ENCODE data around the gene ERICH6B.
A peak's percentile ranks its signal among the peaks of the same experiment; 100 is the strongest.

Gene ERICH6B

DNA sequence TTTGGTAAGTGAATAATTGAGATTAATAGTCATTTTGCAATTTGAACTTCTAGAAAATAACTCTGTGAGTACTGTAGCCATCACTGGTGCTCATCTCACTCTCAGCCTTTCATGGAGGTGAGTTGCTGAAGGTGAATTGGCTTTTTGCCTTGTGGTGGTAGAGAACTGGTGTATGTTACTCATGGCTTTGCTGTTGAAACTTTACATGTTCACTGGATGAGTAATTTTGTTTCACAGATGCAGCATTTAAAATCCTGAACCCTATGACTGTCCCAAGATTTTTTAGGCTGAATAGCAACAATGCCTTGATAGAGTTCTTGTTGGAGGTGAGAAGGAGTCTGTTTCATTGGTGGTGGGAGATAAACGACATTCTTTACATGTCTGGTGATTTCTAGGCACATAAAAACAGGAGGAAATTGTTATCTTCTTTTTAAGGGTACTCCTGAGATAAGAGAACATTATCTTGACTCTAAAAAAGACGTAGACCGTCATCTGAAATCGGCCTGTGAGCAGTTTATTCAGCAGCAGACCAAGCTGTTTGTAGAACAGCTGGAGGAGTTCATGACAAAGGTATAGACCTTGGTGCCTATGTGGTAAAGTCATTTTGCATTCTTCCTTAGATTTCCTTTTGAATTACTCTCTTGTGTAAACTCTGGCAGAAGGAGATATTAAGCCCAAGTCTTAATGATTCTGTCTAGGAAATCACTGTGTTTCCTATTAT is 96.9 kb downstream of the ERICH6B start:
- no peak for DNase-seq (ENCODE audit: extremely low spot score)
- TF ChIP-seq ZNF384 (IDR thresholded peaks at IDR 0.05) = no peak
- TF ChIP-seq LEF1 (IDR thresholded peaks at IDR 0.05; ENCODE audit: borderline replicate concordance) = no peak
- no peak for TF ChIP-seq FOXK2 (IDR thresholded peaks at IDR 0.05)
- TF ChIP-seq, protein P1, sequence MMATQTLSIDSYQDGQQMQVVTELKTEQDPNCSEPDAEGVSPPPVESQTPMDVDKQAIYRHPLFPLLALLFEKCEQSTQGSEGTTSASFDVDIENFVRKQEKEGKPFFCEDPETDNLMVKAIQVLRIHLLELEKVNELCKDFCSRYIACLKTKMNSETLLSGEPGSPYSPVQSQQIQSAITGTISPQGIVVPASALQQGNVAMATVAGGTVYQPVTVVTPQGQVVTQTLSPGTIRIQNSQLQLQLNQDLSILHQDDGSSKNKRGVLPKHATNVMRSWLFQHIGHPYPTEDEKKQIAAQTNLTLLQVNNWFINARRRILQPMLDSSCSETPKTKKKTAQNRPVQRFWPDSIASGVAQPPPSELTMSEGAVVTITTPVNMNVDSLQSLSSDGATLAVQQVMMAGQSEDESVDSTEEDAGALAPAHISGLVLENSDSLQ (IDR thresholded peaks at IDR 0.05) = no peak
- no peak for TF ChIP-seq CTBP1 (IDR thresholded peaks at IDR 0.05; ENCODE audit: borderline replicate concordance)
- TF ChIP-seq FOXA1 (IDR thresholded peaks at IDR 0.05) = no peak
- TF ChIP-seq NFRKB (IDR thresholded peaks at IDR 0.05) = no peak
- TF ChIP-seq ARNT (IDR thresholded peaks at IDR 0.05) = no peak
- TF ChIP-seq SP1 (IDR thresholded peaks at IDR 0.05) = no peak
- TF ChIP-seq HDGF (IDR thresholded peaks at IDR 0.05; ENCODE audit: borderline replicate concordance) = no peak
- TF ChIP-seq BHLHE40 (IDR thresholded peaks at IDR 0.05; ENCODE audit: borderline replicate concordance) = no peak
- no peak for TF ChIP-seq FOXM1 (IDR thresholded peaks at IDR 0.05; ENCODE audit: borderline replicate concordance)
- no peak for TF ChIP-seq SUZ12 (IDR thresholded peaks at IDR 0.05)
- no peak for TF ChIP-seq L3MBTL2 (conservative IDR thresholded peaks at IDR 0.05)
- TF ChIP-seq ELF4 (IDR thresholded peaks at IDR 0.05) = no peak
- no peak for TF ChIP-seq TARDBP (IDR thresholded peaks at IDR 0.05)
- ChIA-PET POLR2A (no interaction called here), CTCF (no interaction called here)

DNA sequence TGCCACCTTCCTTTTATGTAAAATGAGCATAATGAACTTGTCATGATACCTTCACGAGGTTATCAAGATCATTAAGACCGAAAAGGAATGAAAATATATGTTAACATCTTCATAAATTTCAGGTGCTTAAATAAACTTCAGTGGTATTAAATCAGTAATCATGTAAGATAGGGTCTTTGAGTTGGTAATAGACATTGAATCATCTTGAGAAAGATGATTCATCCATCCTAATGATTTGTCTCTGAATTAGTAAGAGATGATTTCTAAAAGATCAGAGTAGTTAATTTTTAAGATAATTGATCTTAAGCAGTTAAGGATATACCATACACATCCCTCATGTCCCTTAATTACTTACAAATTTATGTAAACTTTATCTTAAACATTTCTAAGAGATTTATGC is 98.8 kb downstream of the ERICH6B start:
- ChIA-PET CTCF (no interaction called here), POLR2A (no interaction called here)
- DNase-seq (ENCODE audit: extremely low spot score) = no peak
- no peak for TF ChIP-seq BHLHE40 (IDR thresholded peaks at IDR 0.05; ENCODE audit: borderline replicate concordance)
- no peak for TF ChIP-seq HDGF (IDR thresholded peaks at IDR 0.05; ENCODE audit: borderline replicate concordance)
- TF ChIP-seq FOXA1 (IDR thresholded peaks at IDR 0.05) = no peak
- no peak for TF ChIP-seq L3MBTL2 (conservative IDR thresholded peaks at IDR 0.05)
- TF ChIP-seq, protein P1 (IDR thresholded peaks at IDR 0.05) = no peak
- no peak for TF ChIP-seq TARDBP (IDR thresholded peaks at IDR 0.05)
- TF ChIP-seq FOXM1 (IDR thresholded peaks at IDR 0.05; ENCODE audit: borderline replicate concordance) = no peak
- no peak for TF ChIP-seq ZNF384 (IDR thresholded peaks at IDR 0.05)
- TF ChIP-seq SP1 (IDR thresholded peaks at IDR 0.05) = no peak
- no peak for TF ChIP-seq SUZ12 (IDR thresholded peaks at IDR 0.05)
- TF ChIP-seq ELF4 (IDR thresholded peaks at IDR 0.05) = no peak
- TF ChIP-seq FOXK2 (IDR thresholded peaks at IDR 0.05) = no peak
- no peak for TF ChIP-seq NFRKB (IDR thresholded peaks at IDR 0.05)
- TF ChIP-seq LEF1 (IDR thresholded peaks at IDR 0.05; ENCODE audit: borderline replicate concordance) = no peak
- TF ChIP-seq CTBP1 (IDR thresholded peaks at IDR 0.05; ENCODE audit: borderline replicate concordance) = no peak

DNA sequence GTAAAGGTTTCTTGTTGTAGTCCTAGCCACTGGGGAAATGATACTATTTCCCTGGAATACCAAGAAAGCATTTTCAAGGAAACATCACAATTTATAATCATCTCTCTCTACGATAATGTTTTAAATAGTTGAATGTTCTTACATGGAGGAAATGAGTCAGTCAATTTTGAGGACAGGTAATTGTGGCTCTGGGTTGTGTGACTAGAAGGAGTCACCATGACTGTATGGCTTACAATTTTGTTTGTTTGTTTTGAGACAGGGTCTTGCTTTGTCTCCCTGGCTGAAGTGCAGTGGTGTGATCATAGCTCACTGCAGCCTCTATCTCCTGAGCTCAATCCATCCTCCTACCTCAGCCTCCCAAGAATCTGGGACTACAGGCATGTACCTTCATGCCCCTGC is 103.4 kb downstream of the ERICH6B start:
- POLR2A ChIA-PET = no interaction called here
- no peak for DNase-seq (ENCODE audit: extremely low spot score)
- CTCF ChIA-PET = no interaction called here
- no peak for TF ChIP-seq SUZ12 (IDR thresholded peaks at IDR 0.05)
- TF ChIP-seq NFRKB (IDR thresholded peaks at IDR 0.05) = no peak
- TF ChIP-seq HDGF (IDR thresholded peaks at IDR 0.05; ENCODE audit: borderline replicate concordance) = no peak
- no peak for TF ChIP-seq FOXA1 (IDR thresholded peaks at IDR 0.05)
- no peak for TF ChIP-seq CTBP1 (IDR thresholded peaks at IDR 0.05; ENCODE audit: borderline replicate concordance)
- no peak for TF ChIP-seq LEF1 (IDR thresholded peaks at IDR 0.05; ENCODE audit: borderline replicate concordance)
- TF ChIP-seq, protein P1 (IDR thresholded peaks at IDR 0.05) = no peak
- no peak for TF ChIP-seq BHLHE40 (IDR thresholded peaks at IDR 0.05; ENCODE audit: borderline replicate concordance)
- TF ChIP-seq FOXM1 (IDR thresholded peaks at IDR 0.05; ENCODE audit: borderline replicate concordance) = no peak
- no peak for TF ChIP-seq L3MBTL2 (conservative IDR thresholded peaks at IDR 0.05)

- peak; percentile 63 for DNase-seq (ENCODE audit: extremely low spot score)
- POLR2A ChIA-PET = no interaction called here
- CTCF ChIA-PET = no interaction called here
- TF ChIP-seq NFRKB (IDR thresholded peaks at IDR 0.05) = no peak
- peak; percentile 67 for TF ChIP-seq ZNF384 (IDR thresholded peaks at IDR 0.05)
- no peak for TF ChIP-seq FOXA1 (IDR thresholded peaks at IDR 0.05)
Measured at GRCh38 chr13:45511310-45512097, 104.0 kb downstream of the ERICH6B start.

- no peak for TF ChIP-seq HDGF (IDR thresholded peaks at IDR 0.05; ENCODE audit: borderline replicate concordance)
- no peak for TF ChIP-seq TARDBP (IDR thresholded peaks at IDR 0.05)
- no peak for TF ChIP-seq ARNT (IDR thresholded peaks at IDR 0.05)
- TF ChIP-seq CTBP1 (IDR thresholded peaks at IDR 0.05; ENCODE audit: borderline replicate concordance) = no peak
- TF ChIP-seq ELF4 (IDR thresholded peaks at IDR 0.05) = no peak
- no peak for TF ChIP-seq FOXA1 (IDR thresholded peaks at IDR 0.05)
- TF ChIP-seq L3MBTL2 (conservative IDR thresholded peaks at IDR 0.05) = no peak
- TF ChIP-seq, protein P1 (IDR thresholded peaks at IDR 0.05) = no peak
- TF ChIP-seq FOXM1 (IDR thresholded peaks at IDR 0.05; ENCODE audit: borderline replicate concordance) = no peak
- no peak for TF ChIP-seq ZNF384 (IDR thresholded peaks at IDR 0.05)
- no peak for TF ChIP-seq LEF1 (IDR thresholded peaks at IDR 0.05; ENCODE audit: borderline replicate concordance)
- TF ChIP-seq FOXK2 (IDR thresholded peaks at IDR 0.05) = no peak
- TF ChIP-seq SP1 (IDR thresholded peaks at IDR 0.05) = no peak
- no peak for TF ChIP-seq SUZ12 (IDR thresholded peaks at IDR 0.05)
- TF ChIP-seq BHLHE40 (IDR thresholded peaks at IDR 0.05; ENCODE audit: borderline replicate concordance) = no peak
- no peak for TF ChIP-seq NFRKB (IDR thresholded peaks at IDR 0.05)
- DNase-seq (ENCODE audit: extremely low spot score) = no peak
- CTCF ChIA-PET = interaction anchor here (0.6 to 1.0 kb wide), 2 partner anchors 18 to 534 kb away, joined by 3 read pairs; no protein-coding TSS in a partner anchor
- POLR2A ChIA-PET = no interaction called here
Measured at GRCh38 chr13:45510672-45511071, 104.9 kb downstream of the ERICH6B start.
